H9 (cell line): Measurements from ENCODE around the gene ZRANB1. TPM values are rescaled to one million over a fixed set of nuclear protein-coding genes. Genes with fewer than 3 reads are reported as not detected.
"Not testable (repeated sequence)": the region's sequence is repeated elsewhere in the genome, so short reads cannot be mapped to it uniquely, and the experiment has no call there.

Source experiments
- DNase-seq: peaks from one replicate; pipeline ENCODE4 v3.0.0-alpha.2; 2017
- H2AFZ ChIP-seq: one replicate; pipeline ENCODE4 v1.6.1; 2013; ENCODE audit warnings: mild to moderate bottlenecking, low read length, control low read depth, moderate library complexity
- H2AK5ac ChIP-seq: 2 replicates; pipeline ENCODE4 v1.6.1; 2013; ENCODE audit warnings: low read length, control low read depth, mixed read lengths; ENCODE audit not compliant: insufficient read length
- H2BK120ac ChIP-seq: one replicate; pipeline ENCODE4 v1.6.1; 2013; ENCODE audit warnings: low read depth, mild to moderate bottlenecking, low read length, control low read depth, inconsistent platforms; ENCODE audit not compliant: poor library complexity, severe bottlenecking
- H2BK12ac ChIP-seq: 2 replicates; pipeline ENCODE4 v1.6.1; 2013; ENCODE audit warnings: low read length, control low read depth, mixed read lengths, low read depth; ENCODE audit not compliant: insufficient read length
- H2BK15ac ChIP-seq: 2 replicates; pipeline ENCODE4 v1.6.1; 2013; ENCODE audit warnings: low read depth, low read length, control low read depth
- H2BK20ac ChIP-seq: one replicate; pipeline ENCODE4 v1.6.1; 2013; ENCODE audit warnings: low read depth, mild to moderate bottlenecking, low read length, control low read depth, inconsistent platforms; ENCODE audit not compliant: poor library complexity, severe bottlenecking
- H2BK5ac ChIP-seq: 2 replicates; pipeline ENCODE4 v1.6.1; 2013; ENCODE audit warnings: low read length, control low read depth, mixed read lengths; ENCODE audit not compliant: insufficient read length
- H3K14ac ChIP-seq: 2 replicates; pipeline ENCODE4 v1.6.1; 2013; ENCODE audit warnings: low read length, control low read depth; ENCODE audit not compliant: insufficient read depth
- H3K18ac ChIP-seq: 2 replicates; pipeline ENCODE4 v1.6.1; 2013; ENCODE audit warnings: low read depth, mild to moderate bottlenecking, mixed read lengths, low read length, control low read depth; ENCODE audit not compliant: insufficient read length
- H3K23ac ChIP-seq: 2 replicates; pipeline ENCODE4 v1.6.1; 2013; ENCODE audit warnings: low read length, control low read depth, mixed read lengths, low read depth; ENCODE audit not compliant: insufficient read length
- H3K23me2 ChIP-seq: 2 replicates; pipeline ENCODE4 v1.6.1; 2013; ENCODE audit warnings: low read depth, mild to moderate bottlenecking, mixed read lengths, low read length, control low read depth; ENCODE audit not compliant: insufficient read length, poor library complexity, severe bottlenecking
- H3K27ac ChIP-seq: 2 replicates; pipeline ENCODE4 v1.5.1; 2013; ENCODE audit warnings: low read length, control low read depth, mixed read lengths, low read depth; ENCODE audit not compliant: insufficient read length
- H3K27me3 ChIP-seq: 2 replicates; pipeline ENCODE4 v1.6.1; 2013; ENCODE audit warnings: low read length, control low read depth, inconsistent platforms; ENCODE audit not compliant: insufficient read depth
- H3K4ac ChIP-seq: 2 replicates; pipeline ENCODE4 v1.6.1; 2013; ENCODE audit warnings: low read depth, mild to moderate bottlenecking, control low read depth, inconsistent platforms, low read length, moderate library complexity
- H3K4me1 ChIP-seq: 2 replicates; pipeline ENCODE4 v1.6.1; 2013; ENCODE audit warnings: low read length, control low read depth, inconsistent platforms; ENCODE audit not compliant: insufficient read depth
- H3K4me2 ChIP-seq: 2 replicates; pipeline ENCODE4 v1.6.1; 2013; ENCODE audit warnings: low read length, control low read depth, mixed read lengths; ENCODE audit not compliant: insufficient read length, insufficient read depth
- H3K56ac ChIP-seq: 2 replicates; pipeline ENCODE4 v1.6.1; 2013; ENCODE audit warnings: low read depth, mild to moderate bottlenecking, mixed read lengths, low read length, control low read depth; ENCODE audit not compliant: insufficient read length
- H3K79me1 ChIP-seq: 2 replicates; pipeline ENCODE4 v1.6.1; 2013; ENCODE audit warnings: low read depth, mild to moderate bottlenecking, moderate library complexity, low read length, control low read depth, inconsistent platforms; ENCODE audit not compliant: insufficient read depth, poor library complexity, severe bottlenecking
- H3K79me2 ChIP-seq: 2 replicates; pipeline ENCODE4 v1.6.1; 2013; ENCODE audit warnings: low read length, control low read depth, inconsistent platforms; ENCODE audit not compliant: insufficient read depth
- H3K9ac ChIP-seq: 2 replicates; pipeline ENCODE4 v1.6.1; 2013; ENCODE audit warnings: low read length, control low read depth, mixed read lengths; ENCODE audit not compliant: insufficient read length; ENCODE audit errors: extremely low read depth
- H3K9me3 ChIP-seq: one replicate; pipeline ENCODE4 v1.6.1; 2013; ENCODE audit warnings: low read depth, low read length, inconsistent platforms; ENCODE audit not compliant: control insufficient read depth
- H3T11ph ChIP-seq: one replicate; pipeline ENCODE4 v1.6.1; 2013; ENCODE audit warnings: mild to moderate bottlenecking, low read length, control low read depth, inconsistent platforms
- H4K20me1 ChIP-seq: one replicate; pipeline ENCODE4 v1.6.1; 2013; ENCODE audit not compliant: control insufficient read depth, insufficient read length, insufficient read depth
- H4K5ac ChIP-seq: 2 replicates; pipeline ENCODE4 v1.6.1; 2013; ENCODE audit warnings: low read depth, mild to moderate bottlenecking, mixed read lengths, low read length, control low read depth; ENCODE audit not compliant: insufficient read length
- H4K8ac ChIP-seq: replicated peaks from 2 replicates; pipeline ENCODE4 v1.6.1; 2013; ENCODE audit warnings: low read length, control low read depth, mixed read lengths, low read depth; ENCODE audit not compliant: insufficient read length
- H4K91ac ChIP-seq: 2 replicates; pipeline ENCODE4 v1.6.1; 2013; ENCODE audit warnings: low read depth, mild to moderate bottlenecking, moderate library complexity, mixed read lengths, low read length, control low read depth; ENCODE audit not compliant: insufficient read length
- H3K27ac Mint-ChIP-seq, 3 experiments: 2 replicates in 2 of 3; 3 replicates in 1 of 3; pipeline ENCODE4 v1.8.0; 2020 to 2021; ENCODE audit warnings: mixed read lengths in 3 of 3, mild to moderate bottlenecking in 1 of 3, moderate library complexity in 1 of 3
- H3K27me3 Mint-ChIP-seq: 2 replicates; pipeline ENCODE4 v1.8.0; 2021; ENCODE audit warnings: low read depth, mild to moderate bottlenecking, moderate library complexity, mixed read lengths
- H3K36me3 Mint-ChIP-seq, 3 experiments: 2 replicates in 2 of 3; 3 replicates in 1 of 3; pipeline ENCODE4 v1.8.0; 2020 to 2021; ENCODE audit warnings: low read depth in 3 of 3, mixed read lengths in 3 of 3; ENCODE audit not compliant: insufficient read depth in 1 of 3
- H3K4me1 Mint-ChIP-seq, 2 experiments: 2 replicates each; pipeline ENCODE4 v1.8.0; 2020; ENCODE audit warnings: mixed read lengths in 2 of 2
- H3K4me3 Mint-ChIP-seq, 2 experiments: 2 replicates in 1 of 2; 3 replicates in 1 of 2; pipeline ENCODE4 v1.8.0; 2020 to 2021; ENCODE audit warnings: mild to moderate bottlenecking in 2 of 2, mixed read lengths in 2 of 2, moderate library complexity in 1 of 2
- H3K9me3 Mint-ChIP-seq, 2 experiments: 2 replicates in 1 of 2; 3 replicates in 1 of 2; pipeline ENCODE4 v1.8.0; 2020; ENCODE audit warnings: mild to moderate bottlenecking in 2 of 2, mixed read lengths in 2 of 2, moderate library complexity in 1 of 2
- CTCF ChIP-seq: fragments of 200-600 bp; sonication (generic); conservative IDR thresholded peaks from 3 replicates; pipeline ENCODE4 v1.8.0; 2021; ENCODE audit warnings: antibody characterized with exemption, mild to moderate bottlenecking
- WGBS: extraction: QIAGEN DNeasy Blood & Tissue Kit; methylation state at CpG from one replicate; pipeline ENCODE4 v1.1.7; 2013; ENCODE audit warnings: missing lambda C conversion rate, low lambda C conversion rate, mixed read lengths; ENCODE audit not compliant: insufficient read length; ENCODE audit errors: extremely low coverage; 5-methylcytosine and 5-hydroxymethylcytosine counted together
- total RNA-seq: library from RNA; stranded (reverse); gene quantifications from 2 replicates; pipeline ENCODE4 v1.2.1, GENCODE V29; 2021

Gene ZRANB1
- total RNA-seq, 1 experiment from 2014 or later, result 17.4 TPM

DNA sequence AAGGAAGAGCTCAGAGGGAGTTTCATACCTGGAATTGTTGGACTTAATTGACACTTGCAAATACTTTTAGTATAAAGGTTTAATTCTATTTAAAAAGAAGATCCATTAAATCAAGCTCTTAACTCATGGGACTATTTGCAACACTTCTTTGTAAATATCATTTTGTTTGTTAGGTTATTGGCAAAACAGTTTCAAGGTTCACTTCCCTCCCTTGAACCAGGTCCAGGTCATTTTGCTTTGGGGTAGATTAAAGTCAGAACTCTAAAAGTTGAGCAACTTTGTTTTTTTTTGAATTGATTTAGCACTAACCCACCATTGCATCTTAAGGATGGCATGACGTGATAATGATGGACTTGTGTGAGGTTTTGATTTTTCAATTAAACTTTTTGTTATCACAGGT lies 45.9 kb downstream of the ZRANB1 start:
- Histone ChIP-seq H3K23ac (no peak overlapping the region), H4K8ac (no peak overlapping the region), H2AFZ (no peak overlapping the region), H3K14ac (no peak overlapping the region), H3K9ac (no peak overlapping the region), H2AK5ac (no peak overlapping the region), H2BK12ac (no peak overlapping the region), H3K23me2 (no peaks in the 10 kb centered on the region), H3K27me3 (no peaks in the 10 kb centered on the region), H4K5ac (no peak overlapping the region), H3K4me2 (no peak overlapping the region), H3K56ac (no peak overlapping the region), H3K4ac (no peak overlapping the region), H3K27ac (no peak overlapping the region), H2BK120ac (no peak overlapping the region), H3K79me2 (no peaks in the 10 kb centered on the region), H3T11ph (no peak overlapping the region), H4K91ac (no peak overlapping the region), H3K4me1 (no peaks in the 10 kb centered on the region), H3K9me3 (no peaks in the 10 kb centered on the region), H3K18ac (no peak overlapping the region), H2BK15ac (no peak overlapping the region), H2BK5ac (no peak overlapping the region), H4K20me1 (no peaks in the 10 kb centered on the region), H3K79me1 (no peaks in the 10 kb centered on the region), H2BK20ac (no peak overlapping the region)
- H3K36me3 Mint-ChIP-seq, result peaks cover 37 to 84% (median 83%) of the 10 kb centered on the region in 3 experiments; a peak in 6 of 7 replicates
- H3K9me3 Mint-ChIP-seq, result no peaks in the 10 kb centered on the region
- no peak for DNase-seq
- H3K4me3 Mint-ChIP-seq, result no peak overlapping the region
- peak overlapping the region in 1 of 3 experiments; percentile 90; a peak in 2 of 7 replicates for H3K27ac Mint-ChIP-seq
- TF ChIP-seq CTCF, result no peak
- peaks cover 2% of the 10 kb centered on the region; the same call in 1 of the 2 replicates for H3K27me3 Mint-ChIP-seq
- WGBS, result no CpG with 5 or more reads among the region's 1 CpG
- no peaks in the 10 kb centered on the region for H3K4me1 Mint-ChIP-seq

DNA sequence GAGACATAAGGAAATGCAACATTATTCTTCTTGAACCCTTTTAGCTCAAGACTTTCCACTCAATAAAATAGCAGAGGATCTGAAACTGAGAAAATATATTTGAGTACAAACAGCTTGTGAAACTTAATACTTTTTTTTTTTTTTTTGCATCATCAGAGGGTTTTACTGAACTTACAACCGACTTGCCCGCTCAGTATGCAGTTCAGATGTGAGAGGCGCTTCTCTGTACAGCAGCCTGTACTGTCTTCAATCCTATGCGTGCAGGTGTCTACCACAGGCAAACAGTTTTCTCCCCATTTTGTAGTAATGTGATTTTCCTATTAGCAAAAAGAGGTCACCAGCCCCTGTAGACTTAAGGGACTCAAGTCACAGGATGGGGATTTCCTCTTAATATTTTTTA lies 46.8 kb downstream of the ZRANB1 start:
- H3K23me2 ChIP-seq, H3K27me3 Mint-ChIP-seq, H3K79me1 ChIP-seq, H2BK20ac ChIP-seq, H3K9ac ChIP-seq, H3K23ac ChIP-seq, H3K9me3 ChIP-seq, H2AFZ ChIP-seq, H3K18ac ChIP-seq, H3K56ac ChIP-seq, H2BK15ac ChIP-seq, H3K4ac ChIP-seq, H3K9me3 Mint-ChIP-seq, H4K20me1 ChIP-seq, H3K4me1 Mint-ChIP-seq, H2AK5ac ChIP-seq, H4K5ac ChIP-seq, H3K4me3 Mint-ChIP-seq, H3K27ac ChIP-seq, H4K8ac ChIP-seq, H3K4me1 ChIP-seq, DNase-seq, H3K27me3 ChIP-seq, H2BK120ac ChIP-seq, H3K79me2 ChIP-seq, H2BK12ac ChIP-seq, H2BK5ac ChIP-seq, H3K14ac ChIP-seq, H4K91ac ChIP-seq, H3K4me2 ChIP-seq, H3T11ph ChIP-seq: not testable (repeated sequence)
- Mint-ChIP-seq H3K36me3 (peaks cover 43 to 85% (median 84%) of the 10 kb centered on the region in 3 experiments; a peak in 6 of 7 replicates), H3K27ac (peak overlapping the region in 1 of 3 experiments; percentile 88; a peak in 1 of 7 replicates)
- no CpG with 5 or more reads among the region's 4 CpGs for WGBS
